Muscle of arm (tissue), 12 donors: ENCODE measurements around the gene UBL4A. TPM values are rescaled to one million over a fixed set of nuclear protein-coding genes. Genes with fewer than 3 reads are reported as not detected.
A peak's percentile ranks its signal among the peaks of the same experiment; 100 is the strongest.
"Not testable (repeated sequence)": the region's sequence is repeated elsewhere in the genome, so short reads cannot be mapped to it uniquely, and the experiment has no call there.

Experiments used
- DNase-seq: peaks from one replicate; pipeline ENCODE4 v3.0.0-alpha.2; 2013
- polyA plus RNA-seq, 12 donors: library from polyadenylated mRNA; unstranded; fragments of 120-200 nt; gene quantifications; one replicate each; pipeline ENCODE4 v1.2.1, GENCODE V29; 2013; ENCODE audit not compliant: insufficient read length in 12 of 12

The UBL4A gene
- polyA plus RNA-seq, 12 donors, result 16.7 to 29.2 (median 21.2) TPM; not detected in 1

GRCh38 chrX:154512879-154513553 is 26.6 kb upstream of the UBL4A start:
- no peak for DNase-seq

- no peak for DNase-seq
These were observed 25.3 kb upstream of the UBL4A start for GRCh38 chrX:154511761-154512160.

- no peak for DNase-seq
These were observed 23.0 kb upstream of the UBL4A start for GRCh38 chrX:154509455-154509854.

GRCh38 chrX:154508384-154508745 is 21.9 kb upstream of the UBL4A start:
- no peak for DNase-seq

- no peak for DNase-seq
These were observed 21.4 kb upstream of the UBL4A start for GRCh38 chrX:154507673-154508383.

- DNase-seq, result no peak
These were observed 20.3 kb upstream of the UBL4A start for GRCh38 chrX:154506483-154507332.

- DNase-seq, result no peak
These were observed 19.3 kb upstream of the UBL4A start for GRCh38 chrX:154505734-154506133.

- no peak for DNase-seq
These were observed 16.6 kb upstream of the UBL4A start for GRCh38 chrX:154502989-154503388.

GRCh38 chrX:154502098-154502497 is 15.7 kb upstream of the UBL4A start:
- DNase-seq, result no peak

- not testable (repeated sequence) for DNase-seq
These were observed 15.0 kb upstream of the UBL4A start for GRCh38 chrX:154501423-154501822.

- not testable (repeated sequence) for DNase-seq
These were observed 10.2 kb upstream of the UBL4A start for GRCh38 chrX:154496591-154497137.

GRCh38 chrX:154495472-154495922 is 9.1 kb upstream of the UBL4A start:
- no peak for DNase-seq

- DNase-seq, result no peak
These were observed 8.3 kb upstream of the UBL4A start for GRCh38 chrX:154494715-154495114.

- peak; percentile 90 for DNase-seq
These were observed 4.1 kb upstream of the UBL4A start, which contains the start of gene SLC10A3 for GRCh38 chrX:154490414-154491083. Gene SLC10A3, minus strand, starts transcription at chrX:154490629. Its CDS starts 1,689 bp downstream, at chrX:154488940.

GRCh38 chrX:154490021-154490413 is 3.6 kb upstream of the UBL4A start:
- DNase-seq, result no peak

GRCh38 chrX:154489182-154489581 is 2.8 kb upstream of the UBL4A start:
- no peak for DNase-seq

- DNase-seq, result no peak
These were observed 2.1 kb upstream of the UBL4A start for GRCh38 chrX:154488336-154489075.

GRCh38 chrX:154487518-154488290 is 1.3 kb upstream of the UBL4A start:
- no peak for DNase-seq

- no peak for DNase-seq
These were observed 391 bp downstream of the UBL4A start for GRCh38 chrX:154486052-154486395.
